Measurements from ENCODE around the gene SLC2A2. TPM values are rescaled to one million over a fixed set of nuclear protein-coding genes. Genes with fewer than 3 reads are reported as not detected.

Gene SLC2A2
- not detected for total RNA-seq

GRCh38 chr3:171026597-171027293, at the start of gene SLC2A2:
Gene SLC2A2, minus strand, starts transcription at chr3:171026720. Its CDS starts 50 bp downstream, at chr3:171026670.
- Mint-ChIP-seq H3K27ac (no peak within 1 kb of the TSS), H3K9me3 (no peaks in the 10 kb centered on the region), H3K4me3 (no peak within 1 kb of the TSS), H3K27me3 (ENCODE audit: low read depth) (peaks cover 41% of the 10 kb centered on the region), H3K36me3 (ENCODE audit: insufficient read depth in 2 of 2) (no peaks in the 10 kb centered on the region), H3K4me1 (ENCODE audit: low read depth) (no peaks in the 10 kb centered on the region)
- ATAC-seq (replicated peaks in 1 of 2) (no peak), DNase-seq (no peak)

- H3K9me3 Mint-ChIP-seq, result no peaks in the 10 kb centered on the region
- no peak overlapping the region for H3K27ac Mint-ChIP-seq
- H3K4me3 Mint-ChIP-seq, result no peak overlapping the region
- no peaks in the 10 kb centered on the region for H3K4me1 Mint-ChIP-seq (ENCODE audit: low read depth)
- H3K27me3 Mint-ChIP-seq (ENCODE audit: low read depth), result no peaks in the 10 kb centered on the region
- ATAC-seq (replicated peaks in 1 of 2) (no peak), DNase-seq (no peak)
- H3K36me3 Mint-ChIP-seq (ENCODE audit: insufficient read depth in 2 of 2), result peaks cover 2 to 17% of the 10 kb centered on the region in 2 donors
These were observed 45.9 kb upstream of the SLC2A2 start for GRCh38 chr3:171072432-171072831.

- ATAC-seq (replicated peaks in 1 of 2), result no peak
- no peak for DNase-seq
- Mint-ChIP-seq H3K27me3 (ENCODE audit: low read depth) (no peaks in the 10 kb centered on the region), H3K36me3 (ENCODE audit: insufficient read depth in 2 of 2) (peaks cover 2 to 15% of the 10 kb centered on the region in 2 donors), H3K4me3 (no peak overlapping the region), H3K27ac (no peak overlapping the region), H3K9me3 (no peaks in the 10 kb centered on the region), H3K4me1 (ENCODE audit: low read depth) (no peaks in the 10 kb centered on the region)
These were observed 42.1 kb upstream of the SLC2A2 start for GRCh38 chr3:171068658-171069057.

- DNase-seq (no peak), ATAC-seq (replicated peaks in 1 of 2) (no peak)
- Mint-ChIP-seq H3K27me3 (ENCODE audit: low read depth) (no peaks in the 10 kb centered on the region), H3K4me1 (ENCODE audit: low read depth) (no peaks in the 10 kb centered on the region), H3K4me3 (no peak overlapping the region), H3K36me3 (ENCODE audit: insufficient read depth in 2 of 2) (peaks cover 2 to 11% of the 10 kb centered on the region in 2 donors), H3K9me3 (no peaks in the 10 kb centered on the region), H3K27ac (no peak overlapping the region)
These were observed 39.7 kb upstream of the SLC2A2 start for GRCh38 chr3:171066206-171066605.

DNA sequence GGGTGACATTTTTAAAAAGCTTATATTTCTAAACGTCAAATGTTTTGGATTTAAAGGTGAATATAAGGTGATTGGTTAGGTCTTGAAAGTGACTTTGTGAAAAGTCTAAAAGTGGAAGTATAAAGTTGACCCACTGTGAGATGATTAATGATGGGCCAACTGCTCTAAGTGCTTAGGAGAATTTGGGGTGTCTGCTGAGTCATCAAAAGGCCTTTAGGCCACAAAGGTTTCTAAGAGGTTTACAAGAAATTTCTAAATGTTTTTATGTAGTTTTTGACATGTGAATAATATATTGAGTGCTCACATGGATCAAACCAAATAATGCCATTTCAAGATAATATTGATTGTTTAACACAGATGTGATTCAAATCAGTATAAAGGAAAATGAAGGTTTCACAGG, 39.2 kb upstream of the SLC2A2 start:
- H3K4me3 Mint-ChIP-seq, result no peak overlapping the region
- H3K9me3 Mint-ChIP-seq, result no peaks in the 10 kb centered on the region
- DNase-seq (no peak), ATAC-seq (replicated peaks in 1 of 2) (no peak)
- H3K27ac Mint-ChIP-seq, result no peak overlapping the region
- no peaks in the 10 kb centered on the region for H3K4me1 Mint-ChIP-seq (ENCODE audit: low read depth)
- H3K27me3 Mint-ChIP-seq (ENCODE audit: low read depth), result no peaks in the 10 kb centered on the region
- H3K36me3 Mint-ChIP-seq (ENCODE audit: insufficient read depth in 2 of 2), result peaks cover 2 to 11% of the 10 kb centered on the region in 2 donors

DNA sequence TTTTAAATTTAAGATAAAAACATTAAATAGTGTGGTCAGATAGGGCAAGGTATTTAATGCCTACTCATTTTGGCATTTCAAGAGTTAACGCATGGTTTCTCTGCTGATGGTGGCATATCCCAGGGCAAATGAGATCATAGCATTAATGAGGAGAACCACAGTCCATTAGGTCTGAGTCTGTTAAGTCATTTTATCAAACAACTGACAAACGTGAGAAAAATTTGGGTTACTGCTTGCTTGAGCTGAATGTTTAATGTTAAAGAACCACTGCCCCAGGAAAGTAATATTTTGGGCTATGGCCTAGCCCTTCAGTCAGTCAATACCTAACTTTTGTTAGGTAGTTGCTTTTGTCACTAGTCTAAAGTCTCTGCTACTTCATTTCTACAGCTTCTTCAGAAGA, 37.9 kb upstream of the SLC2A2 start:
- no peaks in the 10 kb centered on the region for H3K27me3 Mint-ChIP-seq (ENCODE audit: low read depth)
- no peaks in the 10 kb centered on the region for H3K9me3 Mint-ChIP-seq
- peaks cover 0 to 1% of the 10 kb centered on the region in 2 donors for H3K36me3 Mint-ChIP-seq (ENCODE audit: insufficient read depth in 2 of 2)
- H3K27ac Mint-ChIP-seq, result no peak overlapping the region
- DNase-seq (no peak), ATAC-seq (replicated peaks in 1 of 2) (no peak)
- H3K4me3 Mint-ChIP-seq, result no peak overlapping the region
- H3K4me1 Mint-ChIP-seq (ENCODE audit: low read depth), result no peaks in the 10 kb centered on the region

DNA sequence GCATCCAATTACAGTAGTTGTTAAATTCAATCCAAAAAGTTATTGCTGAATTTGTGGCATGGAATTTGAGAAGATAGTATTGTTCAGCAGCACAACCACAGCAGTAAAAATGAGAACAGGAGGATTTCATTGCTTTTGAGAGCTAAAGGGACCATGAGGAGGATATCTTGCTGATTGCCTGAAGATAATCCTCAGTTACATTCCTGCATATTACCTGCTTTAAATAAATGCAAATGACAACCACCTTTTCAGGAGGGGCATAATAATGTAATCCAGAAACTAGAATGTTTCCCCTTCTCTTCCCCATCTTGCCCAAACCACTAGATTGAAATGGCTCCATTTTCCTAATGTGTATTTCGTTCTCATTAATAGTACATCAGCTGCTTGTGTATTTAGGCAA, 35.2 kb upstream of the SLC2A2 start:
- Mint-ChIP-seq H3K27ac (no peak overlapping the region), H3K27me3 (ENCODE audit: low read depth) (no peaks in the 10 kb centered on the region), H3K4me3 (no peak overlapping the region), H3K4me1 (ENCODE audit: low read depth) (no peaks in the 10 kb centered on the region), H3K9me3 (no peaks in the 10 kb centered on the region), H3K36me3 (ENCODE audit: insufficient read depth in 2 of 2) (peaks cover 0 to 1% of the 10 kb centered on the region in 2 donors)
- no peak for ATAC-seq (replicated peaks in 1 of 2)
- no peak for DNase-seq

GRCh38 chr3:171059978-171060377, 33.5 kb upstream of the SLC2A2 start:
- Mint-ChIP-seq H3K9me3 (no peaks in the 10 kb centered on the region), H3K4me3 (no peak overlapping the region), H3K36me3 (ENCODE audit: insufficient read depth in 2 of 2) (no peaks in the 10 kb centered on the region), H3K27ac (no peak overlapping the region), H3K27me3 (ENCODE audit: low read depth) (no peaks in the 10 kb centered on the region), H3K4me1 (ENCODE audit: low read depth) (no peaks in the 10 kb centered on the region)
- DNase-seq, result no peak
- ATAC-seq (replicated peaks in 1 of 2), result no peak

GRCh38 chr3:171058873-171059603, 32.5 kb upstream of the SLC2A2 start:
- Mint-ChIP-seq H3K4me3 (no peak overlapping the region), H3K4me1 (ENCODE audit: low read depth) (no peaks in the 10 kb centered on the region), H3K27me3 (ENCODE audit: low read depth) (no peaks in the 10 kb centered on the region), H3K9me3 (no peaks in the 10 kb centered on the region), H3K36me3 (ENCODE audit: insufficient read depth in 2 of 2) (no peaks in the 10 kb centered on the region), H3K27ac (no peak overlapping the region)
- no peak for DNase-seq
- ATAC-seq (replicated peaks in 1 of 2), result no peak

DNA sequence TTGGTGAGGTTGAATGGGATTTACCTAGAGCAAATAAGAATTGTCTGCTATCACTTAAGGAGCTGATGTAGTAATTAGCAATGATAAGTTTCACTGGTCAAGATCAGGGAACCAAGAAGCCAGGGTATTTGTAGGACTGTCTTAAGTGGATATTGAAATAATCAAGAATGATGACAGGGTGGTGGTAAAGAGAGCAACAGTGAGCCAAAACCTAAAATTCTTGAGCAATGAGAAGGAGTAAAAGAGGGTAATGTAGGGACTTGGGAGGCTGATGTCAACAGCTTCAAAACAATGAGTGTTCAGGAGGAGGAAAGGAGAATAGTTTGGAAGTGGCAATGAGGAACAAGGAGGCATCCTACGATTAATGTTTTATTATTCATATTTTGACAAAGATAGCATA, 31.5 kb upstream of the SLC2A2 start:
- DNase-seq (no peak), ATAC-seq (replicated peaks in 1 of 2) (no peak)
- Mint-ChIP-seq H3K4me3 (no peak overlapping the region), H3K9me3 (no peaks in the 10 kb centered on the region), H3K27me3 (ENCODE audit: low read depth) (no peaks in the 10 kb centered on the region), H3K4me1 (ENCODE audit: low read depth) (no peaks in the 10 kb centered on the region), H3K36me3 (ENCODE audit: insufficient read depth in 2 of 2) (no peaks in the 10 kb centered on the region), H3K27ac (no peak overlapping the region)

- ATAC-seq (replicated peaks in 1 of 2), result no peak
- no peaks in the 10 kb centered on the region for H3K36me3 Mint-ChIP-seq (ENCODE audit: insufficient read depth in 2 of 2)
These were observed 30.6 kb upstream of the SLC2A2 start for GRCh38 chr3:171057072-171057471.

DNA sequence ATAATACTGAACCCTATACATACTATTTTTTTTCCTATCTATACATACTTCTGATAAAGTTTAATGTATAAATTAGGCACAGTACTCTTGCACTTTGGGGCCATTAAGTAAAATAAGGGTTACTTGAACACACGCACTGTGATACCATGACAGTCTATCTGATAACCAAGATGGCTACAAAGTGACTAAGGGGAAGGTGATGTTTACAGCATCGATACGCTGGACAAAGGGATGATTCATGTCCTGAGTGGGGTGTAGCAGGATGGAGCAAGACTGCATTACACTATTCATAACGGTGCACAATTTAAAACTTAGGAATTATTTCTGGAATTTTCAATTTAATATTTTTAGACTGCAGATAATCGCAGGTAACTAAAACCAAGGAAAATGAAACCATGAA, 30.0 kb upstream of the SLC2A2 start:
- no peaks in the 10 kb centered on the region for H3K27me3 Mint-ChIP-seq (ENCODE audit: low read depth)
- no peak for DNase-seq
- no peak for ATAC-seq (replicated peaks in 1 of 2)
- H3K4me1 Mint-ChIP-seq (ENCODE audit: low read depth), result no peaks in the 10 kb centered on the region
- no peaks in the 10 kb centered on the region for H3K9me3 Mint-ChIP-seq
- H3K4me3 Mint-ChIP-seq, result no peak overlapping the region
- no peaks in the 10 kb centered on the region for H3K36me3 Mint-ChIP-seq (ENCODE audit: insufficient read depth in 2 of 2)
- H3K27ac Mint-ChIP-seq, result no peak overlapping the region

More at GRCh38 chr3:171057072-171057471, 30.6 kb upstream of the SLC2A2 start:
- Mint-ChIP-seq H3K27me3 (ENCODE audit: low read depth) (no peaks in the 10 kb centered on the region), H3K27ac (no peak overlapping the region), H3K9me3 (no peaks in the 10 kb centered on the region), H3K4me1 (ENCODE audit: low read depth) (no peaks in the 10 kb centered on the region), H3K4me3 (no peak overlapping the region)
- no peak for DNase-seq

DNA sequence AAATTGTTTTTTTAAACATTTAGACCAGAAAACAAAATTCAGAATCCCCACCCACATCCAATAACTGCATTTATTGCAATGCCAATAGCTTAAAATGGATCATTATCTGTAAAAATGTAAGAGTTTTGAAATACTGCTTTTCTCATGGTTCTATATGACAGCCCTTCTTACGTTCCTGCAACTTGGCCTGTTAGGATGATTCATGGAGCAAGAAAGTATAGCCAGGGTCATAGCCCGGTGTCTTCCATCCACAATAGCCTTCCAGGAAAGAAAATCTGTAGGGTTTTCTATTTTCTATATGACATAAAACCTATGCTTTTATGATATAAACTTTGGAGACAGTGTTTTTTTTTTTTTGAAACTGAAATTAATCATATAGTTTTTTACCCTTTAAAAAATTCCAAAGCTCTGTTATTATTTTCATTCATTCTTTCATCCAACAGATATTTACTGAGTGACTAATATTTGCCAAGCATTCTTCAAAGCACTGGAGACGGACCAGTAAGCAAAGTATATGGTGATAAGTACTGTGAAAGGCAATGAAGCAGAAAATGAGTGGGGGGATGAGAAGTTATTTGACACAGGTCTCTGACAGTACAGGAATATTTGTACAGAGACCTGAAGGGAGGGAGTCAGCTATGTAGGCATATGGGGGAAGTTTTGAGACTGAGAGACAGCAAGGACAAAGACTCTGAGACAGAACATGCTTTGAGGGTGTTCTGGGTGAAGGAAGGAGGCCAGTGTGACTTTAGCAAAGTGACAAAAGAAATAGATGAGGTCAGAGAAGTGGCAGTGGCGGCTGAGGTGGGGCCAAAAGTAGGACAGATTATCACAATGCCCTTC, 29.0 kb upstream of the SLC2A2 start:
- no peak overlapping the region for H3K27ac Mint-ChIP-seq
- ATAC-seq (replicated peaks in 1 of 2), result no peak
- no peak for DNase-seq
- no peaks in the 10 kb centered on the region for H3K9me3 Mint-ChIP-seq
- H3K27me3 Mint-ChIP-seq (ENCODE audit: low read depth), result no peaks in the 10 kb centered on the region
- no peaks in the 10 kb centered on the region for H3K36me3 Mint-ChIP-seq (ENCODE audit: insufficient read depth in 2 of 2)
- H3K4me3 Mint-ChIP-seq, result no peak overlapping the region
- H3K4me1 Mint-ChIP-seq (ENCODE audit: low read depth), result no peaks in the 10 kb centered on the region

All from activated T-cell treated with anti-CD3 and anti-CD28 coated beads, Interleukin-2, amount 50 U/mL, for 72 hours (primary cell).